Left hindlimb (tissue), 1 donor: Measurements from ENCODE around the gene DHX34.
A peak's percentile ranks its signal among the peaks of the same experiment; 100 is the strongest.

Source experiments
- DNase-seq: peaks from one replicate; pipeline ENCODE4 v3.0.0-alpha.2; 2018

Gene DHX34

DNA sequence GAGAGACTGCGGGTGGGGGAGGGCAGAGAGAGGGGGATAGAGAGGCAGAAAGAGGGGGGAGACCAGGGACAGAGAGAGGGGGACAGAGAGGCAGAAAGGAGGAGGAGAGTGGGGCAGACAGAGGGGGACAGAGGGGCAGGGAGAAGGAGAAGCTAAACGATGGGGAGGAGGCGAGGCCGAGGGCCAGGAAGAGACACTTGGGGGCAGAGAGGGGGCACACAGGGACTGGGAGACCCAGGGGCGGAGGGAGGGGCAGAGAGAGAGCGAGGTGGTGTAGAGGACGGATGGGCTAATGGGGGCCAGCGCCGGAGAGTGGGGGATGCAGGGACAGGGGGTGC lies 69.5 kb downstream of the DHX34 start:
- DNase-seq, result no peak

DNA sequence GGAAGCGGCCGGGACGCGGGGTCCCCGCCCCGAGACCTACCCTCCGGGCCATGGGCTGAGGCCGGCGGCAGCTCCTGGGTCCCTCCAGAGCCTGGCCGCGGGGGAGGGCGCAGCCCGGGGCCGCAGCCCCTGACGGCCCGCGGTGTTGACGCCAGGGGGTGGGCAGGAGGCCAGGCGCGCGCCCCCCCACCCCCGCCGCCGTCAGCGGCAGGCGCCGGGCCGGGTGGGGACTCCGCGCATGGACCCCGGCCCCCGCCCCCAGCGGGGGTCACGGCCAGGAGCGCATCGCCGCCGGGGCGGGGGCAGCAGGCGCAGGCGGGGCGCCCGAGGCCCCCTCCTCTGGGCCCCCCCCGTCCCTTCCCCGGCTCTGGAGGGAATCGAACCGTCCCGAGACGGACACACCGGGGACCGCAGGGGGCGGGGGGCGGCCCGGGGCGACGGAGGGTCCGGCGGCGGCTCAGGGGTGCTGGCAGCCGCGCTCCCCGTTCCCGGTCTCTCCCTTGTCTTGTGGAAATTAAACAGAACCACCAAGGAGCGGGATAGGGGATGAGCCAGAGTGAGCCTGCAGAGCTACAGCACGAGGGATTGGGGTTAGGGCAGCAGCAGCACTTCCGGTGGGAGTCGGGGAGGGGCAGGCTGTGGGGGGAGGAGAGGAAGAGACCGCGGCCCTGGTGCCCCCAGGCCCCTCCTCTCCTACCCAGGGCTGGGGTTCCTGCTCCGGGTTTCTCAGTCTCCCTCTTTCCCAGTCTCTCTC lies 70.1 kb downstream of the DHX34 start, which contains the start of gene MEIS3:
MEIS3 (minus strand) TSS at position 498 of the 754 bp plus-strand sequence; CDS start at position 52, 446 bp downstream.
- no peak for DNase-seq

DNA sequence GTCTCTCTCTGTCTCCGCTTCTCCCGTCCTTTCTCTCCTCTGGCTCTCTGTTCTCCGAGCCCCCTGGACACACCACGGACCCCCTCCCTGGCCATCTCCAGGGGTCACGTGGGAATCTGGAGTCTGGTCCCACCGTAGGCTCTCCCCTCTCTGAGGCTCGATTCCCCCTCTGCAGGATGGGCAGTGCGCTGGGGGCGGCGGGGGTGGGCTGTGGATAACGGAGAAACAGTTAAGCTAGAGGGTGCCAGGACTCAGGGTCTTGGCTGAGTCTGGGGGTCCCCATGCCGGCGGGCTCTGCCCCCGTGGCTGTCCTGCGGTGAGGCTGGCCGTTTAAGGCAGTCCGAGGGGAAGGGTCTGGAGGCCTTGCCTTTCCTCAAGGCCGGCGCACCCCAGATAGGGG lies 70.7 kb downstream of the DHX34 start:
- no peak for DNase-seq

DNA sequence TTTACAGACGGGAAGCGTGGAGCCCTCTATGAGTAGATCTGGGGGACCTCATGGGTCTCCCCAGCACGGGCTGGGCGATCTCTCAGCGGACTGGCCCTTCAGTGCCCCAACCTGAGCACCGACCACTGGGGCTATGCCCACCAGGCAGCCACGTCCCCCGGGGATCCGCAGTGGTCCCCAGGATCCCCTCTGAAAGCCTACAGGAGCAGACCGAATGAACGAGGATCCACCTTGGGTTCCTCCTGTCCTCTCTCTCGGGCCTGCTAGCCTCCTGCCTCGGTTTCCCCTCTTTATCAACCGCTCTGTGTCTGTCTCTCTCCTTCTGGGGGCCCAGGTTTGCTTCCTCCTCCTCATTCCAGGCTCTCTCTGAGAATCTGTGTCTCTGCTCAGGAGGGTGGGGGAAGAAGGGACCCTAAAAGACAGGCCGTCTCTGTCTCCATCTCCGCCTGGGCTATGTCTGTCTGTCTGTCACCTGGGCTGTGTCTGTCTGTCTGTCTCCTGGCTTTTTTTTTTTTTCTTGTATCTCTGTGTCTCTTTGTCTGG lies 72.2 kb downstream of the DHX34 start:
- DNase-seq, result no peak

DNA sequence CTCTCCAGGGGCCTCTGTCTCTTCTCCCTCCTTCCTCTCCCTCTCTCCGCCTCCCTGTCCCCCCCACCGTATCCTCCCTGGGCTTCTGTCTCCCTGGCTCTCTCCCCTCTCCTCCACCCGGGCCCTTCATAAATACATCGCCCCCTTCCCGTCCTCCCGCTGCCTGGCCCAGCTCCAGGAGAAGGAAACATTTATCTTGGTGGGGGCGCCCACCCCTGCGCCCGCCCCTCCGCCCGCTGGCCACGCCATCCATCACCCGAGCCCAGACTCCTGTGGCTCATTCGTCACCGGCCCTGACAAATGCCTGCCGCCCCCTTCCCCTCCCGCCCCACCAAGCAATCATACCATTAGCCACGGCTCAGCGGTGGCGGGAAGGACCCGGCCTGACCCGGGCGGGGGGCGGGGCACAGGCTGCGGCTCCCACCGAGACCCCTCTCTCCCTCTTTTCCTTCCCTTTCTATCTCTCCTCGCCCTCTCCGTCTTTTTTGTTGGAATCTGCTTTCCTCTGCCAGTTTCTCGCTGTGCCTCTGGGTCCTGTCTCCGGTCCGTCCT lies 72.8 kb downstream of the DHX34 start:
- DNase-seq, result no peak

DNA sequence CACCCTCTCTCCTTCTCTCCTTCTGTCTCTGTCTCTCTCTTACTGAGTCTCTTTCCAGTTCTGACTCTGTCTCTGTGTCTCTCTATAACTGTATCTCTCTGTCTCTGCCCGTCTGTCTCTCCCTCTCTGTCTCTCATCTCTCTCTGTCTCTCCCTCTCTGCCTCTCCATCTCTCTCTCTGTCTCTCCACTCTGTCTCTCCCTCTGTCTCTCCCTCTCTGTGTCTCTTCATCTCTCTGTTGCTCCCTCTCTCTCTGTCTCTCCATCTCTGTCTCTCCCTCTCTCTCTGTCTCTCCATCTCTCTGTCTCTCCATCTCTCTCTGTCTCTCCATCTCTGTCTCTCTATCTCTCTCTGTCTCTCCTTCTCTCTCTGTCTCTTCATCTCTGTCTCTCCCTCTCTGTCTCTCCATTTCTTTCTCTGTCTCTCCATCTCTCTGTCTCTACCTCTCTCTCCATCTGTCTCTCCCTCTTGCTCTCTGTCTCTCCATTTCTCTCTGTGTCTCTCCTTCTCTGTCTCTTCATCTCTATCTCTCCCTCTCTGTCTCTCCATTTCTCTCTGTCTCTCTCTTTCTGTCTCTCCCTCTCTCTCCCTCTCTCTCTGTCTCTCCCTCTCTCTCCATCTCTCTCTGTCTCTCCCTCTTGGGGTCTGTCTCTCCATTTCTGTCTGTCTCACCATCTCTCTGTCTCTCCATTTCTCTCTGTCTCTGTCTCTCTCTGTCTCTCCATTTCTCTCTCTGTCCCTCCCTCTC lies 73.5 kb downstream of the DHX34 start:
- no peak for DNase-seq

DNA sequence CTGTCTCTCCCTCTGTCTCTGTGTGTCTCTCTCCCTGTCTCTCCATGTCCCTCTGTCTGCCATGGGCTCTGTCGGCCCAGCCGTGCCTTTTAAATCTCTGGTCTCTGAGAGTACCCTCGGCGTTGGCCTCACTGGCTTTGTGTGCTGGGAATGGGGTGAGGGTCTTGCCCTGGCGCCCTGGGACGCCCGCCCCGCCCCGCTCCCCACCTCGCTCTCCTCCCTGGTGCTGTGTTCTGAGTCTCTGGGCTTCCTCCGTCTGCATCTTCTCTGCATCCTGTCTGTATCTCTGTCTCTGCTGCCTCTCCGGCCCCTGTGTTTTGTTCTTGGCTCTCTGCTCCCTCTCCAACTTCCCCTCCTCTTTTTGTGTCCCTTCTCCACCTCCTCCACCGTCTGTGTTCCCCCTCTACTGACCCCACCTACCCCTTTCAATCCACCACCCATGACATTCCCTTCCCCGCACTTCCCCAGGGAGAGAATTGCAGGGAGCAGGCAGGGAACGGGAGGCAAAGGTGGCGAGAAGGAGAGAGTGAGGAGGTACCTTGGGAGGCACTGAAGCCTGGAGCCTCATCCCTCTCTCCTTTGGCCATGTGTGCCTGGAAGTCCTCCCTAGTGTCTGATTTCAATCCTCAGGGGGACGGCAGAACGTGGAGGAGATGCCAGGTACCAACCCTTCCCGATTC lies 74.2 kb downstream of the DHX34 start:
- DNase-seq, result no peak

DNA sequence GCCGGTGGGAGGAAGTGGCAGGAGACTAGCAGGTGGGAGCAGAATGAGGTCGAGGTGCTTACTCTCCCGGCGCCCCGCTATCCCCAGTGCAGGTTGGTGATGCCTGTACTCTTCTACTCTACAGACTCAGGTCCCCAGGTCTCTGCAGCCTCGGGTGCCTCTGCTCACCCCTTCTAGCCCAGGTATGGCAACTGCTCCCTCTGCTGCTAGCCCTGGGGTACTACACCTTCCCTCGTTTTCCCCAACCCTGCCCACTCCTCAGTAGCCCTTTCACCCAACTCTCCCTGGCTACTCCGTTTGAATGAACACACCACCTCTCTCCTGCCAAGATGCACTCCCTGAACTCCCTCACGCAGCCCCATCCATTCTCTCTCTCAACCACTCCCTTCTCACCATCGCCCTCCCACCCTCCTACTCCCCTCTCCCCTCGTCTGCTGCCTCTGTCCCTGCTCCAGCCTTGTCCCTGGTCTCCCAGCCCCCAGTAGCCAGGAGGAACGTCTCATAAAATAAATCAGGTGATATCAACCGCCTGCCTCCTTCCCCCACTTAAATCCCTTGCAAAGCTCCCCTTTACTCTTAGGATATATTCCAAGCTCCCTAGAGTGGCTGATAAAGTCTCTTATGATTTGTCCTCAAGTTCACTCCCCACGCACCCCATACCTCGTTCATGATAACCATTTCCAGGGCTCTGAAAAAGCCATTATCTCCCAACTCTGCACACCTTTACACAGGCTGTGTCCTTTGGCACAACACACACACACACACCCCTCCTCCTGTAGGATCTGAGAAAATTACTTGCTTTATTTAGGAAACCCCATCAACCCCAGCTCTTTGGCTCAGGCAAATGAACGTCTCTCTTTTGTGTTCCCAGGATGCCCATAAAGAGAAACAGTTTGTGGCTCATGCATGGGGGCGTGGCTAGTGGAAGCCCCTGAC lies 78.4 kb downstream of the DHX34 start:
- no peak for DNase-seq

DNA sequence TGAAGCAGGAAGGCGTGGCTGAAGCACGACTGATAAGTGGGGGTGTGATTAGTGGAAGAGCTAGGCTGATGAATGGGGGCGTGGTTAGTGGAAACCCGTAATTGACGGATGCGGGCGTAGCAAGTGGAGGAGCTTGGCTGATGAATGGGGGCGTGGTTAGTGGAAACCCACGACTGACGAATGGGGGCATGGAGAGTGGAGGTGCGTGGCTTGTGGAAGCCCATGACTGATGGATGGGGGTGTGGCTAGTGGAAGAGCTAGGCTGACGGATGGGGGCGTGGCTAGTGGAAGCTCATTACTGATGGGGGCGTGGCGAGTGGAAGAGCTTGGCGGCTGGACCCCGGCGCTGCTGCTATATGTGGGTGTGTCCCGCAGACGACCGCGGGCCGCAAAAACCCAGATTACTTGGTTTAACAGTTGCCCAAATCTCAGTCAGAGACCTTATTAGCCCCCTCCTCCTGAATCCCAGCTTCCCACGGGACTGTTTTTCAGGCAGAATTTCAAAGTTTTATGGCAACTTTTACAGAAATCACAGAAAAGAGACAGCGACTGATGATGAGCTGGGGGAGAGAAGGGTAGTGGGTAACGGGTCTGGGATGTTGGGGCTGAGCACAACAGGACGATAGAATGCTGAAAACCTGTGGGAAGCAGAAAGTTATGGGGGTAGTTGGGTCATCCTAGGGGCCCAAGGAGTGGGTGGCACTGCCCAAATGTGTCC lies 79.2 kb downstream of the DHX34 start:
- peak; percentile 78 for DNase-seq

DNA sequence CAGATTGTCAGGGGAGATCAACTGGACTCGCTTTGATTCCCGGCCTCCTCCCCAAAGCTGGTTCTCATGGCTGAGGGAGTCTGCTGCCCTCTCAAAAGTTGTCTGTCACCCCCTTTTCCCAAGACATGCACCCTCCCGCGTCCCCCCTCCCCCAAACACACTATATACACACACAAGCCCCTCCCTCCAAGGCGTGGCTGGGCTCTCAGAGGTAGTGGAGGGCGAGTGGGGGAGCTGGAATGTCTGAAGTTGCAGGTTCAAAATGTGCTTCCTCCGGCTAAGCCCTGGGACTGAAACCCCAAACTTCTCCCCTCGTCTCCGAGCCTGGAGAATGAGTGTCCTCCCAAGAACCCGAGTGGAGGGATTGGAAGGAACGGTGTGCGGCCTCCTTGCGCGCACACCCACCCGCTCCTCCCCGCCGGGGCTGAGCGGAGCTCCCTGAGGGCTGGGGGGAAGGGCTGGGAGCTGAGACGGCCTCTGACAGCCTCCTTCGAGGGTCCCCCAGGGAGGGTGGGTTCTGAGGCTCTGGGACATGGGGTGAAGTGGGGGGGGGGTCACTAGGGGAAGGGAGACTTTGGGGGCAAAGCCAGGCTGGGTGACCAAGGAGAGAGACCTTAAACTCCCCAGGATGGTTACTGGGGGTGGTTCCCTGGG lies 80.2 kb downstream of the DHX34 start:
- DNase-seq, result no peak

DNA sequence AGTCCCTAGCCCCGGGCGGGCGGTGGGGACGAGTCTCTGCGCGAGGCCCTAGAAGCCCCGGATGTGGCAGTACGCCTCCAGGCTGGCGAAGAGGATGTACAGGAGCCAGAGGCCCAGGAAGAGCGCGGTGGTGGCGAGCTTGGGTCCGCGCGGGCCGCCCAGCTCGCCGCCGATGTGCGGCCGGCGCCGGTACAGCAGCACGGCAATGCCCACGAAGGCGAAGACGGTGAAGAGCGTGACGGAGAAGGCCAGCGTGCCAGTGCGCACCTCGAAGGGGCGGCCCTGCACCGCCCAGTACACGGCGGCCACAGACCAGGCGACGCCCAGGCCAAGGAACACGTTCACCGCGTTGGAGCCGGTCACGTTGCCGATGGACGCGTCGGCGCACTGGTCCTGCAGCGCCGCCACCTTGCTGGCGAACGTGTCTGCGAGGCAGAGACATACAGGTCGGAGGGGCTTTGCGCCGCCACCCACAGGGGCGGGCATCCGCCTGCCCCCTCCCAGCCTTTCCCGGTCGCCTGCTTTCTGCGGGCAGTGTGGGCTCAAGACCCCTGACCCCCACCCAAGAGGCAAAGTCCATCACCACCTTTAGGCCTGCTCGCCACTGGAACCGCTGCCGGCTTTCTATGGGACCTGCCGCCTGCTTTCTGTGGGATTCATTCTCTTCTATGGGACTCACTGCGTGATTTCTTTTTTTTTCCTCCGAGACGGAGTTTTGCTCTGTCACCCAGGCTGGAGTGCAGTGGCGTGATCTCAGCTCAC lies 81.1 kb downstream of the DHX34 start:
- DNase-seq, result no peak

DNA sequence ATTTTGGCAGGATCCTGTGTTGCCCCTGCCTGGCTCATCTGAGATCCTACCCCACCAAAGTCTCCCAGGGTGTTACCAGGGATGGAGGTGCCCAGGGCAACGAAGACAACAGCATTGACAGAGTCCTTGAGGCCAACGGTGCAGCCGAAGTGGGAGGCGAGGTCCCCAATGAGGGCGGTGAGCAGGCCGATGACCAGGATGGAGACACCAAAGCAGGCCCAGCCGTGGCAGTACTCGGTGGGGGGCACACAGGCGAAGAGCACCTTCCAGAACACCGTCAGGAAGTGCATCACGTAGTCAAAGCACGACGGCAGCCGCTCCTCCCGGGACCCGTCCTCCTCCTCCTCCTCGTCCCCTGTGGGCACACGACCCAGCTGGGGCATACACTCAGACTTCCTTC lies 83.0 kb downstream of the DHX34 start:
- DNase-seq, result no peak
